Measurements from ENCODE around the gene TRMT1. TPM values are rescaled to one million over a fixed set of nuclear protein-coding genes. Genes with fewer than 3 reads are reported as not detected.

TRMT1 gene
- total and polyA plus RNA-seq, 2 of the 8 experiments (the other 6 are each of a cell fraction or from before 2014, with no cell fraction given): 77.4 to 99.3 TPM

DNA sequence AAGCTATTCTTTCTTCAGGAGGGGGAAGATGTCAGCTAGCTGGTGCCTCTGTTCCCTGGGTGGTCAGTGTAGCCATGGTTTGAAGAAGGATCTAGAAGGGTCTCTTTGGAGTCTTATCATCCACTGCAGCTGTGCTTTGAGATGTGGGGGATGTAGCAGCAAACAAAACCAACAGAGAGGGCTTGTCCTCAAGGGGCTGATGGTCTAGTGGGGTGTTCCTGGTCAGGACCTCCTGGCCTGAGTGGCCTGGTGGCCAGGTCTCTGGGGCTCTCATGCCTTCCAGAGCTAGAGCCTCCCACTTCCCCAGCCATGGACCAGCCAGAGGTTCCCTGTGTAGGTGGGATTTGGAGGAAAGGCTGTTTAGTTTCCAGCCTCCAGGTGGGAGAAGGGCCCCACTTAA is 54.2 kb downstream of the TRMT1 start:
- H3K18ac ChIP-seq (ENCODE audit: extremely low read depth, low read length): no peak overlapping the region
- no peak overlapping the region for H3K4ac ChIP-seq (replicated peaks; ENCODE audit: insufficient read length, low read depth, low read length)
- no peak overlapping the region for H4K8ac ChIP-seq (ENCODE audit: extremely low read depth, insufficient read depth, low read length)
- no peak for FAIRE-seq
- H3K79me2 ChIP-seq (ENCODE audit: control insufficient read depth in 1 of 2, insufficient read depth in 2 of 2, low read length in 2 of 2): no peaks in the 10 kb centered on the region
- H4K5ac ChIP-seq (ENCODE audit: insufficient read length, low read depth, low read length): no peak overlapping the region
- peaks cover 46 to 69% (median 61%) of the 10 kb centered on the region in 4 experiments for H3K27me3 ChIP-seq (replicated peaks in 1 of 4; ENCODE audit: control insufficient read depth in 3 of 4, extremely low read depth in 1 of 4, insufficient read depth in 3 of 4, low read length in 3 of 4)
- no peaks in the 10 kb centered on the region for H3K36me3 ChIP-seq (ENCODE audit: control insufficient read depth in 2 of 4, insufficient read depth in 4 of 4, low read length in 3 of 4)
- CTCF ChIA-PET (ENCODE audit: partially characterized antibody): interaction anchor here (0.6 to 48.8 kb wide), 17 partner anchors 11 to 215 kb away, joined by 3 to 1145 read pairs (median 8); partner anchors contain the start of genes LYL1 and NFIX
- no peaks in the 10 kb centered on the region for H3K9me3 ChIP-seq (ENCODE audit: insufficient read depth in 2 of 2, low read depth in 1 of 2, low read length in 1 of 2)
- no peak overlapping the region for H3K27ac ChIP-seq (ENCODE audit: low read depth, low read length)
- no peak for DNase-seq (ENCODE audit: low read depth in 1 of 2, low spot score in 2 of 2)
- no peak overlapping the region for H2AFZ ChIP-seq (ENCODE audit: low read length)
- H3K4me3 ChIP-seq (ENCODE audit: extremely low read depth in 1 of 4, insufficient read depth in 2 of 4, low read depth in 3 of 4, low read length in 4 of 4): no peak overlapping the region
- H2AK5ac ChIP-seq (ENCODE audit: low read depth, low read length): no peak overlapping the region
- H2BK15ac ChIP-seq (ENCODE audit: low read length): no peak overlapping the region
- no peak overlapping the region for H3K56ac ChIP-seq (replicated peaks; ENCODE audit: insufficient read length, low read depth, low read length)
- no peak overlapping the region for H3K14ac ChIP-seq (ENCODE audit: insufficient read length)
- no peak overlapping the region for H2BK120ac ChIP-seq (replicated peaks; ENCODE audit: low read depth, low read length)
- peaks cover 0 to 3% of the 10 kb centered on the region in 2 experiments for H4K20me1 ChIP-seq (replicated peaks in 1 of 2; ENCODE audit: control insufficient read depth in 1 of 2, insufficient read depth in 2 of 2, low read length in 2 of 2)
- no peak overlapping the region; a peak in 1 of 4 replicates for H3K4me2 ChIP-seq (ENCODE audit: insufficient read depth in 1 of 2, low read depth in 2 of 2, low read length in 2 of 2)
- peaks cover 6% of the 10 kb centered on the region; the same call in 1 of the 2 replicates for H3K23me2 ChIP-seq (ENCODE audit: low read depth, low read length)
- H2BK12ac ChIP-seq (ENCODE audit: low read depth, low read length): no peak overlapping the region
- no peak overlapping the region for H2BK5ac ChIP-seq (ENCODE audit: low read depth, low read length)
- H3K4me1 ChIP-seq (replicated peaks in 1 of 4; ENCODE audit: control insufficient read depth in 3 of 4, insufficient read depth in 4 of 4, low read length in 3 of 4): peaks cover 0 to 10% (median 3%) of the 10 kb centered on the region in 4 experiments; a peak in 4 of 7 replicates
- H3K79me1 ChIP-seq (ENCODE audit: low read depth, low read length): no peaks in the 10 kb centered on the region
- H3K9ac ChIP-seq (replicated peaks in 1 of 4; ENCODE audit: extremely low read depth in 1 of 4, low read depth in 3 of 4, low read length in 3 of 4): no peak overlapping the region
- POLR2A ChIA-PET (ENCODE audit: partially characterized antibody): interaction anchor here (1.4 kb wide), 1 partner anchor 90 kb away, joined by 3 read pairs; no protein-coding TSS in a partner anchor
- H4K91ac ChIP-seq (replicated peaks; ENCODE audit: insufficient read length, low read length): no peak overlapping the region
- H2BK20ac ChIP-seq (ENCODE audit: low read length): no peak overlapping the region
- H3K23ac ChIP-seq (ENCODE audit: insufficient read length): no peak overlapping the region
- TF ChIP-seq KDM1A (IDR thresholded peaks at IDR 0.05; ENCODE audit: borderline replicate concordance, low read length): no peak

Data from H1 (cell line).